Measurements from ENCODE around the gene NCOA3. TPM values are rescaled to one million over a fixed set of nuclear protein-coding genes. Genes with fewer than 3 reads are reported as not detected.

NCOA3 gene
- total and polyA plus RNA-seq, 7 donors = 4.8 to 51.0 (median 22.8) TPM

DNA sequence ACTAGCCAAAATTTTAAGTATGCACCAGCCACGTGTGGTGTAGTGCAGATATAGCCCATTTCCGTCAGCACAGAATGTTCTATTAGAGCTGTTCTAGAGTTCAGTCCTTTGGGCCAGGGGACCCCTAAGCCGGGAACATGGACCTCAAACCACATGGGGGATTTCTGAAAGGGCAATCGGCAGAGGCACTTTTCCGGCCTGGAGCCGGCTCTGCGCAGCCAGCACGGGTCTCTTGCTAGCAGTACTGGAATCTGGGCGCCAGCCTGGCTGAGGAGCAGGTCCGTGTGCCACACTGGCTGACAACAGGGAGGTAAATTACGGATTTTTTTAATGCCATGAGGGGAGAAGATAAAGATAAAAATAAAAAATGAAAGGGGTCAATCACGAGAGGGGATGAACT, 163.1 kb downstream of the NCOA3 start:
- TF ChIP-seq, protein P1, sequence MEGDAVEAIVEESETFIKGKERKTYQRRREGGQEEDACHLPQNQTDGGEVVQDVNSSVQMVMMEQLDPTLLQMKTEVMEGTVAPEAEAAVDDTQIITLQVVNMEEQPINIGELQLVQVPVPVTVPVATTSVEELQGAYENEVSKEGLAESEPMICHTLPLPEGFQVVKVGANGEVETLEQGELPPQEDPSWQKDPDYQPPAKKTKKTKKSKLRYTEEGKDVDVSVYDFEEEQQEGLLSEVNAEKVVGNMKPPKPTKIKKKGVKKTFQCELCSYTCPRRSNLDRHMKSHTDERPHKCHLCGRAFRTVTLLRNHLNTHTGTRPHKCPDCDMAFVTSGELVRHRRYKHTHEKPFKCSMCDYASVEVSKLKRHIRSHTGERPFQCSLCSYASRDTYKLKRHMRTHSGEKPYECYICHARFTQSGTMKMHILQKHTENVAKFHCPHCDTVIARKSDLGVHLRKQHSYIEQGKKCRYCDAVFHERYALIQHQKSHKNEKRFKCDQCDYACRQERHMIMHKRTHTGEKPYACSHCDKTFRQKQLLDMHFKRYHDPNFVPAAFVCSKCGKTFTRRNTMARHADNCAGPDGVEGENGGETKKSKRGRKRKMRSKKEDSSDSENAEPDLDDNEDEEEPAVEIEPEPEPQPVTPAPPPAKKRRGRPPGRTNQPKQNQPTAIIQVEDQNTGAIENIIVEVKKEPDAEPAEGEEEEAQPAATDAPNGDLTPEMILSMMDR (IDR thresholded peaks at IDR 0.05) = no peak
- no peak for TF ChIP-seq EP300 (IDR thresholded peaks at IDR 0.05)
- no peak for TF ChIP-seq POLR2AphosphoS5 (IDR thresholded peaks at IDR 0.05)
- no peak for TF ChIP-seq POLR2A (IDR thresholded peaks at IDR 0.05)
- peaks cover 0 to 48% (median 9%) of the 10 kb centered on the region in 4 donors for H3K36me3 ChIP-seq
- no peaks in the 10 kb centered on the region for H3K9me3 ChIP-seq
- DNase-seq = no peak
- intact Hi-C loops (cut with DNase I) = loop anchor here (1.0 to 5.0 kb wide), 3 partner anchors 63 to 957 kb away; partner anchors contain the start of gene SULF2
- H3K27ac ChIP-seq = no peak overlapping the region
- WGBS, 2 donors = 92 to 93% methylated on average over 12 of the region's 12 CpGs
- no peaks in the 10 kb centered on the region for H3K27me3 ChIP-seq
- H3K4me1 ChIP-seq = peaks cover 0 to 9% (median 5%) of the 10 kb centered on the region in 4 donors
- H3K4me3 ChIP-seq = no peak overlapping the region

DNA sequence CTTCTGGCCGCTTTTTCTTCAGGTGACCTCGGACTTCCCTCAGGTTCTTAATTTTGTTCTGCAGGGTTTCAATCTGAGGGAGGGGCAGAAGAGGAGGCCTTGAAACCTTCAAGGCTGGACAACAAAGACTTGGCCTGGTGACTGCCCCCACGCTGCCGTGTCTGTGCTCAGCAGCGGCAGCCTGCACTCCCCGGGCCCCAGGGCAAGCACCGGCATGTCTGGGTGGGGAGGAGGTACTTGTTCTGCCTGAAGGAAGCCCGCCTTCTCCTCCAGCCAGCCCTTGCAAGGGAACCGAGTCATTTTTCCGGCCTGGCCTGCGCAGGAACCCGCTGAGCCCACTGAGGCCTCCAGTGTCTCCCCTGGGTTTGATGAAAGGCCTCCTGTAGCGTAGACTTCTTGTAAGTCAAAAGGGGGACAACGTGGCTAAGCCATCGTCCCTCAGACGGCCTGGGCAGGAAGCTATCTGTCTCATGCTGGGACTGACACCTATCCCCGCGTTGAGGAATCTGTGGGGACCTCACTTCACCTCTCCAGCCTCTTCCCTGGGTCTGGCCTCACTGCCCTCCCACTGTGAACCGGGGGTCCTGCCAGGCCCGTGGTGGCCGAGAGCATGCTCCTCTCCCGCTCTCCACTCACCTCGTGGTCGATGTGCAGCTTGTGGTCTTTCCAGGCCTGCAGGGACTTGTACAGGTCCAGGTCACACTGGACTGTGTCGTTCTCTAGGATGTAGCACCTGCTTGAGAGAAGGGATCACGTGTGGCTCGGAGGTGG, 163.7 kb downstream of the NCOA3 start:
- WGBS, 2 donors = 92 to 93% methylated on average over 27 of the region's 27 CpGs
- Histone ChIP-seq H3K4me1 (peaks cover 0 to 9% (median 5%) of the 10 kb centered on the region in 4 donors), H3K27ac (no peak overlapping the region), H3K9me3 (no peaks in the 10 kb centered on the region), H3K4me3 (no peak overlapping the region), H3K36me3 (peaks cover 0 to 41% (median 9%) of the 10 kb centered on the region in 4 donors), H3K27me3 (no peaks in the 10 kb centered on the region)
- TF ChIP-seq POLR2AphosphoS5 (IDR thresholded peaks at IDR 0.05) (no peak), POLR2A (IDR thresholded peaks at IDR 0.05) (no peak), EP300 (IDR thresholded peaks at IDR 0.05) (no peak)
- TF ChIP-seq, protein P1 (IDR thresholded peaks at IDR 0.05) = no peak
- intact Hi-C loops (cut with DNase I) = no loop called here
- DNase-seq = no peak

DNA sequence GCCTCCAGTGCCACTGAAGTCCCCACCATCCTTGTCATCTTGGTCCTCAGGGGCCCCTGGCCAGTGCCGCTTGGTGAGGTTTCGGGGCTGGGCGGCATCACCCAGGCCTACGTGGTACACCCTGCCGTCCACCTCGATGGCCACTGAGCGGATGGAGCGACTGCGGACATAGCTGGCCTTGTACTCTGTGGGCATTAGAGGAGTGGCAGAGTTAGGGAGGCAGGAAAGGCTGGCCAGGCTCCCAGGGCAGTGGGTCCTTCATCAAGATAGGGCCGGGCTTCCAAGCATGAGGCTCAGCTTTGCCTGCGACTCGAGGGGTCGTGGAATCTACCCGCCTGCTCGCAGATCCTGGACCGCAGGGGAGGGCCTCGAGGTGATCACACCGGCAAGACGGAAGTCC, 164.6 kb downstream of the NCOA3 start:
- intact Hi-C loops (cut with DNase I) = no loop called here

DNA sequence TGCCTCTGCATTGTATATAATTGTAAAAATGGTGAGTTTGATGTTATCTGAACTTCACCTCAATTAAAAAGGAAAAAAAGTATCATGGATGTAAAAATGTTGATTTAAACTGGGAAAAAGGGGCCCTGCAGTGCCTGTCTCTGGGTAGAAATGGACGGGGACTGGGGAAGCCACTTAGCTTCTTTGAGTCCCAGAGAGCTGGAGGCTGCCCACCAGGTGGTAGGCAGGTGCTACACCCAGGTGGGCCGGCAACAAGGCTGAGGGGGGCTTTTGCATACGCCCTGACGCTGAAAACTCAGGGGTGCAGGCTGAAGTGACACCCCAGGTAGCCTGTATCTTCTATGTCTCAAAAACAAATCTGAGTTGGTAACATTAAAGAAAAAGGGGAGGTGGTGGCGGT, 165.4 kb downstream of the NCOA3 start:
- H3K27ac ChIP-seq = no peak overlapping the region
- H3K36me3 ChIP-seq = peaks cover 0 to 29% (median under 1%) of the 10 kb centered on the region in 4 donors
- H3K9me3 ChIP-seq = no peaks in the 10 kb centered on the region
- WGBS, 2 donors = 90 to 94% methylated on average over 5 of the region's 5 CpGs
- no peak for TF ChIP-seq EP300 (IDR thresholded peaks at IDR 0.05)
- TF ChIP-seq POLR2AphosphoS5 (IDR thresholded peaks at IDR 0.05) = no peak
- TF ChIP-seq POLR2A (IDR thresholded peaks at IDR 0.05) = no peak
- TF ChIP-seq, protein P1 (IDR thresholded peaks at IDR 0.05) = no peak
- peaks cover 0 to 9% (median 5%) of the 10 kb centered on the region in 4 donors for H3K4me1 ChIP-seq
- H3K4me3 ChIP-seq = no peak overlapping the region
- no peaks in the 10 kb centered on the region for H3K27me3 ChIP-seq
- no peak for DNase-seq
- intact Hi-C loops (cut with DNase I) = no loop called here

More for the DNA sequence above, 164.6 kb downstream of the NCOA3 start:
- TF ChIP-seq, protein P1 (IDR thresholded peaks at IDR 0.05) = no peak
- TF ChIP-seq POLR2AphosphoS5 (IDR thresholded peaks at IDR 0.05) (no peak), EP300 (IDR thresholded peaks at IDR 0.05) (no peak), POLR2A (IDR thresholded peaks at IDR 0.05) (no peak)
- Histone ChIP-seq H3K4me3 (no peak overlapping the region), H3K27ac (no peak overlapping the region), H3K36me3 (peaks cover 0 to 35% (median 6%) of the 10 kb centered on the region in 4 donors), H3K9me3 (no peaks in the 10 kb centered on the region), H3K4me1 (peaks cover 0 to 9% (median 5%) of the 10 kb centered on the region in 4 donors), H3K27me3 (no peaks in the 10 kb centered on the region)
- WGBS, 2 donors = 96 to 97% methylated on average over 19 of the region's 19 CpGs
- no peak for DNase-seq
